Testis (tissue), 2 donors: Measurements from ENCODE around the gene PPBP.

Source experiments
- CTCF ChIP-seq, 3 experiments: fragments of 450-650 bp in 2 of 3; fragments of 200-600 bp in 1 of 3; sonication (generic) in 1 of 3; IDR thresholded peaks; one replicate each; pipeline ENCODE4 v1.5.1; 2016 to 2019; ENCODE audit warnings: antibody characterized with exemption in 3 of 3, mild to moderate bottlenecking in 2 of 3, moderate library complexity in 1 of 3
- POLR2A ChIP-seq: fragments of 450-650 bp; IDR thresholded peaks from one replicate; pipeline ENCODE4 v1.6.1; 2017; ENCODE audit warnings: antibody characterized with exemption, mild to moderate bottlenecking, moderate library complexity

DNA sequence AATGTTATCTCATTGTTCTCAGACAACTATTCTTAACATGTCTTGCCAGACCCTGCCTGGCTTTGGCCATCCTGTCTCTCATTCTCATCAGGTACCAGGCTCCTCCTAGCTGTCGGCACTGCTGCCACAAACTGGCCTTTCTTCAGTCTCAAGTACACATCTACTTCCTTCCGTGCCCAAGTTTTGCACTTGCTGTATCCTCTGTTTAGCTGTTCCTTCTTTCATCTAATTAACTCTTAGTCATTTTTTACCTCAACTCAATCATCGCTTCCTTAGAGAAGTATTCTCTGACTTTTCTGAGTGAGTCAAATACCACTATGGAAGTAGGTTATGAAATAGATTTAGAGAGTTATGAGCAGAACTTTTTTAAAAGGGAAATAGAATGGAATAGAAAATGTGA lies 30.8 kb upstream of the PPBP start:
- TF ChIP-seq CTCF (IDR thresholded peaks at IDR 0.05) (no peak), POLR2A (no peak)
